WTC11 (cell line): Measurements from ENCODE around the gene MARCHF4. TPM values are rescaled to one million over a fixed set of nuclear protein-coding genes. Genes with fewer than 3 reads are reported as not detected.

ENCODE experiments used
- ATAC-seq: fragments of 200-7000 bp; cut with Tn5 transposase; 2 replicates; pipeline ENCODE4 v1.10.0; 2021; ENCODE audit warnings: mild to moderate bottlenecking, moderate library complexity
- CTCF ChIA-PET: fragments of 300-600 bp; sonication (Branson Sonifier 250); formaldehyde crosslinking; loops from one replicate; lab custom pipeline; 2021; ENCODE audit warnings: antibody characterized with exemption; lab: Charles Lee
- POLR2A ChIA-PET: fragments of 350-600 bp; sonication (Branson Sonifier 250); formaldehyde crosslinking; loops from one replicate; lab custom pipeline; 2021; ENCODE audit warnings: antibody characterized with exemption; lab: Charles Lee
- DNase-seq: peaks from one replicate; pipeline ENCODE4 v3.0.0; 2021; ENCODE audit warnings: low spot score
- H3K27ac Mint-ChIP-seq: 2 replicates; pipeline ENCODE4 v1.8.0; 2021; ENCODE audit warnings: mixed read lengths
- H3K27me3 Mint-ChIP-seq: 2 replicates; pipeline ENCODE4 v1.8.0; 2021; ENCODE audit warnings: low read depth, mild to moderate bottlenecking, moderate library complexity, mixed read lengths
- H3K36me3 Mint-ChIP-seq: 2 replicates; pipeline ENCODE4 v1.8.0; 2021; ENCODE audit warnings: mixed read lengths
- H3K4me1 Mint-ChIP-seq: 2 replicates; pipeline ENCODE4 v1.8.0; 2022; ENCODE audit warnings: mixed read lengths
- H3K4me3 Mint-ChIP-seq: 2 replicates; pipeline ENCODE4 v1.8.0; 2021; ENCODE audit warnings: mild to moderate bottlenecking, moderate library complexity, mixed read lengths
- H3K9me3 Mint-ChIP-seq: 2 replicates; pipeline ENCODE4 v1.8.0; 2021; ENCODE audit warnings: mixed read lengths
- CTCF ChIP-seq: fragments of 200-600 bp; IDR thresholded peaks from 2 replicates; pipeline ENCODE4 v1.8.0; 2022; ENCODE audit warnings: antibody characterized with exemption
- NR3C1 ChIP-seq: sonication (generic); formaldehyde crosslinking; conservative IDR thresholded peaks from 2 replicates; pipeline ENCODE4 v1.8.1; 2023; ENCODE audit warnings: low read depth, mild to moderate bottlenecking, missing genetic modification reagents
- PRDM15 ChIP-seq: sonication (generic); formaldehyde crosslinking; IDR thresholded peaks from 2 replicates; pipeline ENCODE4 v1.8.0; 2022; ENCODE audit warnings: missing genetic modification reagents
- USF2 ChIP-seq: sonication (generic); formaldehyde crosslinking; IDR thresholded peaks from 2 replicates; pipeline ENCODE4 v1.8.1; 2023; ENCODE audit warnings: mild to moderate bottlenecking, missing genetic modification reagents, moderate library complexity
- total RNA-seq: library from RNA; stranded (reverse); gene quantifications from 3 replicates; pipeline ENCODE4 v1.2.3, GENCODE V29; 2021

Gene MARCHF4
- total RNA-seq, 1 experiment from 2014 or later: 2.6 TPM

- H3K4me3 Mint-ChIP-seq: no peak overlapping the region
Observed at GRCh38 chr2:216327447-216327935, 44.8 kb downstream of the MARCHF4 start.

More at GRCh38 chr2:216327447-216327935, 44.8 kb downstream of the MARCHF4 start:
- POLR2A ChIA-PET: no interaction called here
- Mint-ChIP-seq H3K9me3 (no peaks in the 10 kb centered on the region; the same call in 1 of the 2 replicates), H3K4me1 (peaks cover 5% of the 10 kb centered on the region), H3K27me3 (no peaks in the 10 kb centered on the region), H3K36me3 (no peaks in the 10 kb centered on the region), H3K27ac (no peak overlapping the region)
- TF ChIP-seq USF2 (CRISPR knock-in tag): no peak
- no peak for TF ChIP-seq NR3C1 (CRISPR knock-in tag)
- TF ChIP-seq CTCF: no peak
- TF ChIP-seq PRDM15 (CRISPR knock-in tag): no peak
- DNase-seq (no peak), ATAC-seq (no peak)
- CTCF ChIA-PET: interaction anchor here (0.7 to 3.0 kb wide), 11 partner anchors 13 to 138 kb away, joined by 3 to 15 read pairs (median 7); partner anchors contain the start of gene SMARCAL1

Other genes starting within 250 kb of the MARCHF4 start
- gene SMARCAL1, start 40.0 kb upstream of the MARCHF4 start, total RNA-seq: 20.9 to 24.3 TPM (median 22.4 TPM) in 3 replicates
- 3,135 to 3,488 TPM (median 3,463 TPM) in 3 replicates for gene RPL37A, start 126.4 kb upstream of the MARCHF4 start, total RNA-seq